ENCODE results near the gene GAP43.
A peak's percentile ranks its signal among the peaks of the same experiment; 100 is the strongest.

Gene GAP43

DNA sequence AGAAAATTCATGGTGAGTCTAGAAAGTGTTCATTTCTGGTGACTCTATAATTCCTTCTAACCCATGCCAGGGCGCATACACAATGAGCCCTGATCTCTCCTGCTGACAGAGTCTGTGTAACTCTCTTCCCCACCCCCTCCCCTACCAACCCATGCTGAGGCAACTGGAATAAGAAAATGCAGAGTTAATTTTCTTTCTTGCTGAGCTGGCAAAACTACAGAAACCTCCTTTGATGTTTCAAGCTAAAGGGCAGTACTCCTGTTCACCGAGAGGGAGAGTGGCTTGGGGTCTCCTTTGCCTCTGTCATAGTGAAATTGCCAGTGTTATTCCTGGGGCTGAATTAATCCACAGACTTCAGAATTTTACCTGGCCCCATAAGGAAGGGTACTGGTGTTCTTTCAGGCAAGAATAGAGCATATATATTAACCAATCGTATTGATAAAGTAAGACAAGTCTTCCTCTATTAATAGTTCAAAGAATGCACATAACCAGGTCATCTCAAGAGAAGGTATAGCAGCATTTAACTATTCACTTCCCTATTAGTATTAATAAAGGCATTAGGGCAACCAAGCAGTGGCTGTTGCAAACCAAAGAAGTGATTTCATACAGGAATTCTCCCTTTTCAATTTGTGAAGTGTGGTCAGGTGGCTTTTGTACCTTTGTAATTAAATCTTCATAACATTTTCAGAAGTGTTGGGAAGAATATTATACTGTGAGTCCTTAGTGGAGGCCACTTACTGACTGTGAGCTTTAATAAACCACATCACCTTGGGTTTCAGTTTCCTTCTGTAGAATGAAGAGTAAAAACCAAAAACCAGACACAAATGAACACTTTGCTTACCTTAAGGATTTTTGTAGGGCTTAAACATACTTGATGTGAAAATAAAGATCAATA lies 4.1 kb downstream of the GAP43 start:
- no peak for DNase-seq (ENCODE audit: low read depth)

DNA sequence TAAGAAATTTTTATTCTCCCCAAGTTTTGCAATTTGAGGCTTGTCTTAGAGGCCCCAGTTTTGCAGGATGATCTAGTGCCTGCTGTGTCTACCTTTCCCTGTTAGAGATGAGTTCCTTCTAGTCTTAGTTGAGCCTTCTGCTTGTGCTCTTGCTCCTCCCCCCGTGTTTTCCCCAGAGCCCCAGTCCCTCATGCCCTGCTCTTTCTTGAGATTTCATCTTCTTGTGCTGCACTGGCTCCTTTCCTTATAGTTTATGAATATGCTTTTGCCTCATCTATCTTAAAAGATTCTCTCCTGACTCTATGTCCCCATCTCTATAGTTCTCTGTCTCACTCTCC lies 4.7 kb downstream of the GAP43 start:
- no peak for DNase-seq (ENCODE audit: low read depth)

DNA sequence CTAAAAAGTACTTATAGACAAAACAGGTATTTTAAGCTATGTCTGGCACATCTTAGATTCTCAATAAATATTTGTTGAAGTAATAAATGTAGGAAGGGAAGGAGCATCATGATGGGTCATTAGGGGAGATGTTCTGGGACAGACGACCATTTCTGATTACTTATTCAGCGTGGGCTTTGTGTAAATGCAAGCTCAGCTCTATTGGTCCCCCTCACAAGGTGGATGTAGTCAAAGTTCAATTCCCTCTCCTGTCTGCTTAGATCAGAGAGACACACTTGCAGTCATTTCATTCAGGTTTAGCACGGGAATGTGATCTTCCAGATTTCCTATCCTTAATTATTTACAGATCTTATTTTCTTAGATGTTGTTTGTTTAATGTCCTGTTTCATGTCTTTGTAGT lies 7.5 kb downstream of the GAP43 start:
- DNase-seq (ENCODE audit: low read depth) = no peak

DNA sequence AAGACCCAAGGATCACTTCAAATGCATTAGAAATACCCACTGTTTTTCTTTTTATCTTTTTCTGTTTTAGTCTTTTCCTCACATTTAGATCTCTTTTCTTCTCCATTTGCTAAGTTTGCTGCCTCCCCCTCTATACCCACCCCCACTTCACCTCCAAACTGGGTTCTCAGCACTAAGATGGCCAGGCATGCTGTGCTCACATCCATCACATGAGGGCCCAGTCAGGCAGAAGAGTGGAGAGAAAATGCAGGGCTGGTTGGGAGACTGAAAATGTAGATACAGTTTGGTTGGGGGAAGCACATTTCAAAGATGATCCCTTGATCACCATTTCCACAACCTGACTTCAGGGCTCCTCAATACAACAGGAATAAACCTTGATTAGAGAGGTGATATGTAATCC lies 8.7 kb downstream of the GAP43 start:
- DNase-seq (ENCODE audit: low read depth) = no peak

DNA sequence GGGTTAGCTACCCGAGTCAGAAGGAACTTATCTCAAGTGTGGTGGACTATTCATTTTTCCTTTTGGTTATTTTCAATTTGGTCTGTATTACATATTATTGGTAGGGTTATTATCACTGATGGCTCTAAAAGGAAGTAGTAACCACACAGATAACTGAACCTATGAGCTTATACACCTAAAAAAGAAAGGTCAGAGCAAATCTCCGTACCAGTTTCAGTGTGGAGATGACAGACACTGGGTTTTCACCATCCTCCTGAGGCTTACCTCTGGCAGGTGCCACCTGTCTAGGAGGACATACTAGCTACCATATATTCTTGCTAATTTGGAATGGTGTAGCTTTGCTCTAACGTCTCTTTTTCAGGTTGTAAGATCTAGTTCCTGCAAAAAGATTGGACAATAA lies 10.2 kb downstream of the GAP43 start:
- DNase-seq (ENCODE audit: low read depth) = no peak

DNA sequence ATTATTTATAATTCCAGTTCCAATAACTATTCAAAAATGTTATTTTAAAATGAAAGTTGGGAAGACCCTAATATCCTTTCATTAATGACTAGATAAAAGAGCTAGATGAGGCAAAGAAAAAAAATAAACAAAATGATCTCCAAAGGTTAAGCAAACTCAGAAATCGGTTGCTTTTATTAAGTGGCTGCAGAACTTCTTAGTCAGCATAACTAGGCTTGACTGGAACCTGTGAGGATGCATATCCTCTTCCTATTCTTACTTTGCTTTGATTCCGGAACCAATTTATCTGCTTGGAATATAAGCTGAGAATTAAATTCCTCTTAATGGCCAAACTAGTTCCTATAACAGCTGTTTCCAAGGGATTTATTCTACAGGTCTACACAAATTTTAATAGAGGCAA lies 10.7 kb downstream of the GAP43 start:
- no peak for DNase-seq (ENCODE audit: low read depth)

DNA sequence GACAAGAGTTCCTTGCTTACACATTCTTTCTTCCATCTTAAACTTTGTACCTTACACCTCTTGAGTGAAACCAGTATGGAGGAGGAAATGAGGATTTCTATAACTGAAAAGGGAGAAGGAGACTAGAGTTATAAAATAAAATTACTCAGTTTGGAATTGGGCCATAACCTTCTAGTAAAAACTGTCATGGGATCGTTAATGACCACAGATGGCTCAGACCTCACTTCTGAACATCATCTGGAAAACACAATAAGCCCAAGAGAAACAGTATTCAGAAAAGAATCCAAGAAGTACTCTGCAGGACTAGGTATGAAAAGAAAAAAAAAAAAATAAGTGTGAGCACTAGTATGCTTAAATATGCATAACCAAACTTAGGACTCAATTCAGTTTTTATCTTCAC lies 12.1 kb downstream of the GAP43 start:
- DNase-seq (ENCODE audit: low read depth) = no peak

DNA sequence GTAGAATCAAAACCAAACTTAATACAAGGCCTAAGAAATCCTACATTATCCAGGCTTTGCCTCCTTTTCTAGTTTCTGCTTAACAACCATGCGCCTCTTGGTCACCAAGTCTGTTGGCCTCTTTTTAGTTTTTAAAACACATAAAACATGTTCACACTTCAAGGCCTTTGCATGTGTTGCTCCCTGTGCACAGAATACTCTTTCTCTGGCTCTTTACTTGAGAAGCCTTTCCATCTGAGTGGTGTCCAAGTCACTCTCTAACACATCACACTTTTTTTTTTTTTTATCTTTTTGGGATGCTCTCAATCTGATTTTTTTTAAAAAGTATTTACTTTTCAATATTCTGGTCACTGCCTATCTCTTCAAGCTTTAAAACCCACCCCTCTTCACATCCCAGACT lies 14.9 kb downstream of the GAP43 start:
- no peak for DNase-seq (ENCODE audit: low read depth)

DNA sequence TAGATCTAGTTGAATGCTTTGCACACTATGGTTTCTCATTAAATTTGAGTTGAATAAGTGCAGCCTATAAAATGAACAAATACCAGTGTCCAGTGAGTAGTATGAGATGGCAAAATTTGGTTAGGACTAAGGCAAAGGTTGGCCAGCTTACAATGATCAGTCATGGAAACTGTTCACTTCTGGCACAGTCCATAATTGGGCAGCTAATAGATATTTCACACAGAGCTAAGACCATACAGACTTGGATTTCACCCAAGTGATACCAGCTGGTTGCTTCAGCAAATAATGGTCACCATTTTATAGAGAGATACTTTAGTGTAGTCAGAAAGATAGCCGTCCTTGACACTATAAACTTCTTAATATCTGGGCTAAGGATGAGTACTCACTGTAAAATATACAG lies 15.7 kb downstream of the GAP43 start:
- no peak for DNase-seq (ENCODE audit: low read depth)

DNA sequence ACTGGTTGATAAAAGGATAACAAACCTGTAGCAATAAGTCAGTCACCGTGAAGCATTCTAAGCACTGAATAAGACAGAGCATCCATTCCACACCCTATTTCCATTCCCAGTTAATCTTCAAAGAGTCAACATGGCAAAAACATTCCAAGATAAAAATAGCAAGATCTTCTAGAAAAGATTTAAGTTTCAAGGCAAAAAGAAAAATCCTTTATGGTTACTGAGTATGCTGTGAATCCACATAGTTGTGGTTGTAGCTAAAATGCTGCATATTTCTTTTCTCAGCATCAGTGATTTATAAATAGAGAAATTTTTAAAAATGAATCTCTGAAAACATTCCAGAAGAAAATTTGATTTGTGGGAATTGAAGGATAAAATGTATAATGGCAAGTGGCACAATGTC lies 21.1 kb downstream of the GAP43 start:
- no peak for DNase-seq (ENCODE audit: low read depth)

DNA sequence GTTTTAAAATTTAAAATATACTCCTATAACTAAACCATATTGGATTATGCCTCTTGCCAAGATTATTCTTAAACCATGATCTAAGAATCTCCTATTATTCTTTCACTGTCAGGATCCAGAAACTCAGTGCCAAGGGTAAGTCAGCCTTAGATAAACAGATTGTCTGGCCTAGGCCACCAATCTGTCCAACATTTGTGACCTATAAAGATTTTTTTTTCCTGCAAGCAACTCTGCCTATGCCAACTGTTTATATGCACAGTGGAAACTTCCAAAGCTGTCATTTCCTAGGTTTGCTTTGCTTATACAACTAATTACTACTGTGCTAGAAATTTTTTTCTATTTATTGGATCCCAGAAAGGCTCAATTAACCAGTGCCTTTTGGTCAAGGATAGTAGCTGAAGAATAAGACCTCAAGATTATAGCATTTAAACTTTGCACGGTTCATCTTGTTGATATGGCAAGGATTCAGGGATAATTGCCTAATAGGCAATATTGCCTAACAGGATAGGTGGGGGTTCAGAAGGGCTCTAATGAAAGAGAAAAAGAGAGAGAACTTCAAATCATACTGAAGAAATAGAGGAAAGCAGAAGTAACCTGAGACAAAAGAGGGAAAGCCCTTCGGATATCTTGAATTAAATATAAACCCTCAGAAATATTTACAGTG lies 22.8 kb downstream of the GAP43 start:
- no peak for DNase-seq (ENCODE audit: low read depth)

DNA sequence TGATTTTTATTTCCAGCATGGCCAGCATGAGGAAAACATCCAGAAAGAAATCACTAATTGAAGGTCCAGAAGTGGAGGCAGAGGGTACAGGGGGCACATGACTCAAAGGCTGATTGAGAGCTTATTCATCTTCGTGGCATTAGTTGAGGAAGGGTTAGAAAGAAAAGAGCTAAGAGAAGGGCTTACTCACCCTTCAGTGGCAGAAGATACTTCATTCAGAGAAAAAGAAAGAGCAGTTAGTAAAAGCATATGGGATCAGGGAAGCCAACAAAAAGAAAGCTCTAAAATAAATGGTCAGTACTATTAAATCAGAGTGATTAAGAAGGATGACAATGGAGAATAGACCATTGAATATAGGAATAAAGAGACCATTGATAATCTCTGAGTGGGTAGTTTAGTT lies 25.2 kb downstream of the GAP43 start:
- DNase-seq (ENCODE audit: low read depth) = peak; percentile 51

DNA sequence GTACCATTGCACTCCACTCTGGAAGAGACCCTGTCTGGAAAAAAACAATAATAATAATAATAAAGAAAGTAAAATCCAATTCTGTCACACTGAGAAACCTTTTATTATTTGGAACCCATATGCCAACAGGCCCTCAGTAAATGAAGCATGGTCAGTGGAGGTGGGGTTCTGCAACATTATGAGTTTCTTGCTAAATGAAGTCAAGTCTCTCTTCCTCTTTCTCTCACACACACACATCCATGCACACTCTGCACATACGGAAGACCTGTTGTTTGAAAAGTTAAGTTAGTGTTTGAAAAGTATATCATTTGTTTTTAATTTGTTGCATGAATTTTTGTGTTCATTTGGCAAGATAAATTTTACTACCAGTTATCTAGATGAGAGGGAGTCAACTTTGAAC lies 27.8 kb downstream of the GAP43 start:
- no peak for DNase-seq (ENCODE audit: low read depth)

DNA sequence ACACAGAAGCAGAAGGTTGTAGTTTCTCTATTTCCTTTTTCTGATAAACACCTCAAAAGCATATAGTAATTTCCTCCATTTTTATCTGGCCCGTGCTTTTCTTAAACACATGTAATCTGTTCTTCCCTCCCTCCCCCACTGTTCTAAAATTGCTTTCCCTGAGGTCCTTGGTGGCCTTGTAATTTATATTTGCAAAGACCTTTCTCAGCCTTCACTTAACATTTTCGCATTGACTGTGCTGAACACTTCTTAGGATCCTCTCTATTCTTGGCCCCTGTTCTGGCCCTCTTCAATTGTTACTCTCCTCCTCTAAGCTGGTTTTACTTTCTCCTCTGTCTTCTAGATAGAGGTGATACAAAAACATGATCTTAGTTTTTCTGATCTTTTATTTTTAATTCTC lies 28.3 kb downstream of the GAP43 start:
- DNase-seq (ENCODE audit: low read depth) = no peak

DNA sequence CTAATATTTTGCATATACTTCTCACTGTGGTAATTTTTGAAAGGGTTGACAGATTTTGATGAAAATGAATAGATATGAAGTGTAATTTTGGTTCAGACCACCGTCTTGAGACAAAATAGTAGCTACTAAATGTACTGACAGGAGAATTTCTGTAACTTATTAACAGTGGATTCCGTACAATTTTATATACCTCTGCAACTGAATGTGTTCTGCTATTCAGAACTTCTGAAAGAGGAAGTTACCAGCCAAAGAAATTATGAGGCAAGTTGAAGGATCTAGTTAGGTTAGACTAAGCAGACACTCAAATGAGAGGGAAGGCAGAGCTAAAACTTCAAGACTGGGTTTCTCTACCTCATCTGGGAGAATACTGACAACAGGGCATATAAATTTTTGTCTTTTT lies 29.4 kb downstream of the GAP43 start:
- no peak for DNase-seq (ENCODE audit: low read depth)

DNA sequence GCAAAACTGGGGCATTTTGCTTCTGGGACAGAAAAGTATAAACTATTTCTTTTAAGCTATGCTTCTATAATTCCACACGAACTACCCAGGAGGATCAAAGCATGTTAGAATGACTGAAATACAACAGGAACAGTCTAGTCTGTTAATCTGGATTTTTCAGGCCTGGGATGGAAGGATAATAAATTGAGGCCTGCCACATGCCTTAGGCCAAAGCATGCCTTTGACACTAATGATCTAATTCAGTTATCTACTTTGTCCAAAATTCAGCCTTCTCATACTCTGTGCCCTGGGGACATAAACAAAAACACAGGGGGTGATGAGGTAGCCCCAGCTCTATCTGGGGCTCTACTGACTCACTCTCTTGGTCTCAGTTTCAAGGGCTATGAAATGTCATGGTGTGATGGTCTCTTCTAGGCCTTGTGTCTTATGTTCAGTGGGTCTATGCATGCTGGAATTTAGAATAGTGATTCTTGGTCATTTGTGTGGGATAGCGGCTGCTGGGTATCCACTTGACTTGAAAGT lies 32.5 kb downstream of the GAP43 start:
- no peak for DNase-seq (ENCODE audit: low read depth)

DNA sequence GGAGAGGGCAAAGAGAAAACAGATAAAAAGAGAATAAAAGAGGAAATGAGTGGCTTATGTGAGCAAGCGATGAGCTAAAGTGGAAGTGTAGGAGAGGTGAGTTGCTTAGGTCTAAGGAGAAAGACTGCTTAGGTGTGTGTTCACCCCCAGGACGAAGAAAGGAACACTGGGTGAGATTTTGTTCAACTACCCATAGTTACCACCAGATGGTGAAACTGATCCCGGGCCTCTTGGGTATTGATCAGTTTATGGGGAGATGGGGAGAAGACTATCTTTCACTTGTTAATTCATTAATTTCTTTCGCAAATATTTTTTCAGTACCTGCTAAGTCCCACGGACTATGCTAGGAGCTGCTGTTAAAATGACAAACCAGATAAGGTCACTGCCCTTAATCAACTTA lies 33.9 kb downstream of the GAP43 start:
- no peak for DNase-seq (ENCODE audit: low read depth)

DNA sequence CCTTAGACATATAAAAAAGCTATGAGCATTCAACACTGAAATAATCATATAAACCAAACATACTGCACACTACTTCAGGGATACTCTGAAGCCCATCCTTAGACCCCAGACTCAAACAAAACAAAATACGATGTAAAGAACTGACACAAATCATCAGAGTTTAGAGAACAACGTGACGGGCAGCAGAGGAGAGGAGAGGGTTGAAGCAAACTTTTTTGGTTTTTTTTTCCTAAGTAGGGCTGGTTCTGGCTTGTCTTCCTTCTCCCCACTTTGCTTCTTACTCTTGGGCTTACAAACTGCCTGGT lies 34.7 kb downstream of the GAP43 start:
- no peak for DNase-seq (ENCODE audit: low read depth)

DNA sequence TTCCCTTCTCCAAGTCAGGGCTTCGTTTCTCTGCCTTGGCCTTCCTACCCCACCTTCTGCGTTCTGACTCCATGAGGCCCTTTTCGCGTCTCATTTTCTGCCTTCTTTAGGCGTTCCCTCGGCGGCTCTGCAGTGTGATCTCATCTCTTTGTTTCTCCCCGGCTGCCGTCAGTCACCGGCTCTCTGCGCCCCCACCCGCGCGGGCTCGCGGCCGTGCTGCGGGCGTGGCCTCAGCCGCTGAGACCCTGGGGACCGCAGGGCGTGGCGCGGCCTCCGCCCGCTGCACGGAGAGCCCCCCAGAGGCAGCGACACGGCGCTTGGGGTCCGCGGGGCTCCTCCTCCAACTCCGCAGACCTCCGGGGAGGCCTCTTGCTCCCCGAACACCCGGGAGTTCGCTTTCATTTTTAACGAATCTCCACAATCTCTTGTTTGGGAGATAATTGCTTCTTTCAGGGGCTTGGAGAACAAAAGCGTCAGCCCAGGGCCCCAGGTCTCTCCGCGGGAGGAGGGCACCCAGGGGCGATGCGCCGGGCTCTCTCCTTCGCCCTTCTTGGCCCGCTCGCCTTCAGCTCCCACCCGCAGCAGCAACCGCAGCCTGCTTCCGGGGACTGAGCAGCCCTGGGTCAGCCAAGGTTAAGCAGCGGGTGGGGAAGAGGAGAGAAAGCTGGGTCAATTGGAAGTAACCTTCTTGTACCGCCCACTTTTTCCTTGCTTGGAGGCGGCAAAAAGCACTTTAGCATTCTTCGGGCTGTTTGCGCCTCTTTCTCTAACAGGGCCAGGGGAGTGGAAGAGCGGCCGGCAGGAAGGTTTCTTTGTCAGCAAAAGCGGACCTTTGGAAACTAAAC lies 35.2 kb downstream of the GAP43 start:
- DNase-seq (ENCODE audit: low read depth) = peak; percentile 85

DNA sequence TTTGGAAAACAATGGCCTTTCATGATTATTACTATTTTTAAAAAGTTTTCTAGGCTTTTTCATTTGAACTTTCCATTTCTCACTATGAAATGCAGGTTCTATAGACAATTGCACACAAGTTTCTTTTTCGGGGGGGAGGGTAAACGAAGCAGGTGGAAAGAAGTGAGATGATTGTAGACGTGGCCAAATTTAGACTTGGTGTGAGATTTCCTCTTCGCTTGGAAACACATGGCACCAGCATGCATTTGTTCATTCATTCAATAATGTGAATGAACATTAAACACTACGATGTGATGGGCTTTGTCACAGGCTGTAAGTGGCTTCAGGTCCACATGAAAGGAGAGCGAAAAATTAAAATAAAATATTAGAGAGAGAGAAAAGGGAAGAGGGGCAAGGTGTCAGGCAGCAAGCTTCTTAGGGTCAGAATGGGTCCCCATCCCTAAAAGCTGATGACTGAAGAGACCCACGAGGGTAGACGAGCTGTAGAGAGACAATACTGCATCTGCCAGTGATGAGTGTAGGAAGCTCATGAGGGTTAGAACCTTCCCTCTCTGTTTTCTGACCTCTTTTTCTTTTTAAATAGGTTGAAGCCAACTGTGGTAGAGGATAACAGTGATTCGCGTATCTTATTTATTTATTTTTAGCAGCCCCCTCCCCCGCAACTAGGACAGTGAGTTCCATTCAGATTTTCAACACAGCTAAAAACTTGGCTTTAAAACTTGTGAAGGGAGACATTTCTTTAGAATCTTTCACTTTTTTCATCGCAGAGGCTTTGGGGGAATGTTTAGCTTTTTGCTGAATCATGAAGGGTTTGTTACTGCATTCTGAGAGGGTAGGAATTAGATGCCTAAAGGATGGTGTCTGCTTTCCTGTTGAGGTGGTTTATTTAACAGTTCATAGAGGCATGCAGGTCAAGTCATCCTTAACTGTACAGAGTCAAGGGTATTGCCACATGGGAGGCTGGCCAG lies 36.2 kb downstream of the GAP43 start:
- DNase-seq (ENCODE audit: low read depth) = no peak

DNA sequence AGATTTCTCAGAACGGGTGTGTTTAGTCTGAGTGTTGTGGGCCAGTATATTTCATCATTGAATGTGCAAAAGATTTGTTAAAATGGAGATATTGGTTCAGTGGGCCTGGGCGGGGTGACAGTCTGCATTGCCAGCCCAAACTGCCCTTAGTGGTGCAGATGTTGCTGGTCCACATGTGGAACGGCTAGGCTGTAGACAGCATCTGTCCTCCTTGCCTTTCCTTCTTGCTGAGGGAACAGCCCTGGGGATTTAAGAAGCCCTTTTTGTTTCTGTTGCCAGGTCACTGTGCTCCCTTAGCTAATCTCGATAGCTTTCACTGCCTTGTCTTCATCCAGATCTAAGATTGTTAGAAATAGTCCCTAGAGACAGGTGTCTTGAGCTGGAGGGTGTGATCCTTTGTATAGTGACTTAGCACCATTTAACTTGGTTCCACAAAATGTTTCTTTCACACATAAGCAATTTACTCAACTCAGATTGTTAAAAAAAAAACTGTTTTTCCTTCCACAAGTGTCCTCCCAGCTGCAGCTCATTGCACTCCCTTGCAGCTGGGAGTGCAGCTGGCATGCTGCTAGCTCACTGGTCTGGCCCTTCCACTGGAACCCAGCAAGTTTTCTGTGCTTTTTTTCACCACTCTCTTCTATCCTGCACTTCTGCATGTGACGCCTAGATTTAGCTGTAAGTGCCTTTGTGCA lies 37.5 kb downstream of the GAP43 start:
- DNase-seq (ENCODE audit: low read depth) = no peak

Data from stromal cell of bone marrow (primary cell).